K562 (cell line): Measurements from ENCODE around the gene ARID3A. TPM values are rescaled to one million over a fixed set of nuclear protein-coding genes. Genes with fewer than 3 reads are reported as not detected.

Experiments
- BRF2 ChIP-seq: IDR thresholded peaks from 3 replicates; pipeline ENCODE4 v1.6.1; 2011; ENCODE audit warnings: borderline replicate concordance, mild to moderate bottlenecking; ENCODE audit not compliant: insufficient read length, insufficient read depth
- CBFA2T3 ChIP-seq: fragments of 450-650 bp; IDR thresholded peaks from 2 replicates; pipeline ENCODE4 v1.6.1; 2017
- CBX8 ChIP-seq: fragments of 200-600 bp; sonication (generic); IDR thresholded peaks from 2 replicates; pipeline ENCODE4 v1.6.1; 2012; ENCODE audit warnings: borderline replicate concordance, mixed run types, low read depth, mild to moderate bottlenecking, moderate library complexity, mixed read lengths, low read length, control low read depth, inconsistent platforms; ENCODE audit not compliant: poor library complexity, severe bottlenecking; ENCODE audit errors: extremely low read depth
- CREBBP ChIP-seq: IDR thresholded peaks from one replicate; pipeline ENCODE4 v1.6.1; 2012; ENCODE audit warnings: low read depth, mild to moderate bottlenecking, control low read depth, inconsistent platforms, low read length
- CTBP1 ChIP-seq: fragments of 450-650 bp; IDR thresholded peaks from 2 replicates; pipeline ENCODE4 v1.6.1; 2016; ENCODE audit warnings: borderline replicate concordance
- EWSR1 ChIP-seq: fragments of 450-650 bp; IDR thresholded peaks from 2 replicates; pipeline ENCODE4 v1.6.1; 2018; ENCODE audit warnings: borderline replicate concordance, mild to moderate bottlenecking, low read depth, moderate library complexity; ENCODE audit not compliant: partially characterized antibody
- FOXJ3 ChIP-seq: sonication (generic); formaldehyde crosslinking; IDR thresholded peaks from 2 replicates; pipeline ENCODE4 v1.4.0; 2020; ENCODE audit warnings: mild to moderate bottlenecking, missing genetic modification reagents
- HMGN3 ChIP-seq: IDR thresholded peaks from 2 replicates; pipeline ENCODE4 v1.6.1; 2011; ENCODE audit warnings: borderline replicate concordance, low read depth, mild to moderate bottlenecking, mixed read lengths, low read length; ENCODE audit not compliant: insufficient read length; ENCODE audit errors: extremely low read depth
- HNRNPH1 ChIP-seq: fragments of 200-400 bp; formaldehyde crosslinking; optimal IDR thresholded peaks from 2 replicates; pipeline ENCODE3; 2017; ENCODE audit warnings: low read depth, mild to moderate bottlenecking, low read length, moderate library complexity
- KAT8 ChIP-seq: fragments of 450-650 bp; IDR thresholded peaks from 2 replicates; pipeline ENCODE4 v1.6.1; 2016; ENCODE audit warnings: low read depth, mild to moderate bottlenecking
- MCM2 ChIP-seq: fragments of 450-650 bp; IDR thresholded peaks from 2 replicates; pipeline ENCODE4 v1.6.1; 2017; ENCODE audit warnings: low read depth, mild to moderate bottlenecking
- NELFE ChIP-seq: IDR thresholded peaks from 2 replicates; pipeline ENCODE4 v1.6.1; 2011; ENCODE audit warnings: mild to moderate bottlenecking; ENCODE audit not compliant: insufficient read depth, insufficient read length
- NFIX ChIP-seq: fragments of 250-450 bp; sonication (Bioruptor Pico); IDR thresholded peaks from 2 replicates; pipeline ENCODE4 v1.4.0; 2020; ENCODE audit warnings: low read depth, mild to moderate bottlenecking, moderate library complexity
- PHF8 ChIP-seq: fragments of 200-600 bp; sonication (generic); IDR thresholded peaks from 2 replicates; pipeline ENCODE4 v1.6.1; 2012; ENCODE audit warnings: mixed run types, mild to moderate bottlenecking, inconsistent platforms, low read length, moderate library complexity, borderline replicate concordance
- RFX7 ChIP-seq: fragments of 250-450 bp; sonication (Bioruptor Pico); IDR thresholded peaks from 2 replicates; pipeline ENCODE4 v1.5.1; 2021; ENCODE audit warnings: mild to moderate bottlenecking
- SMAD2 ChIP-seq: fragments of 150-350 bp; IDR thresholded peaks from 2 replicates; pipeline ENCODE4 v1.6.1; 2014; ENCODE audit warnings: low read depth, mild to moderate bottlenecking, low read length
- TSC22D4 ChIP-seq: fragments of 450-650 bp; IDR thresholded peaks from 2 replicates; pipeline ENCODE4 v1.6.1; 2016; ENCODE audit warnings: missing genetic modification characterization, missing biosample characterization, control low read depth
- ZNF318 ChIP-seq, 2 experiments: fragments of 450-650 bp; IDR thresholded peaks; 2 replicates each; pipeline ENCODE4 v1.6.1; 2016; ENCODE audit warnings: mild to moderate bottlenecking in 2 of 2, borderline replicate concordance in 1 of 2, low read depth in 1 of 2, moderate library complexity in 1 of 2
- ZNF57 ChIP-seq: fragments of 450-650 bp; formaldehyde crosslinking; IDR thresholded peaks from 2 replicates; pipeline ENCODE4 v1.4.0; 2020; ENCODE audit warnings: mild to moderate bottlenecking, moderate library complexity
- ZNF695 ChIP-seq: fragments of 450-650 bp; formaldehyde crosslinking; IDR thresholded peaks from 2 replicates; pipeline ENCODE4 v1.4.0; 2020; ENCODE audit warnings: mild to moderate bottlenecking, moderate library complexity
- polyA plus RNA-seq, 8 experiments: library from polyadenylated mRNA; depleted of rRNA in 4 of 8; stranded (reverse) in 5 of 8; unstranded in 3 of 8; fragments of >200 nt; fragmentation: Nextera tagmentation in 2 of 8; fragmentation: Illumina TruSeq in 1 of 8; extraction: Ambion mirVana in 2 of 8; extraction: Trizol in 1 of 8; gene quantifications; 2 replicates each; pipeline versions ENCODE4 v1.2.1 to v1.2.3, GENCODE V29; 2011 to 2014; ENCODE audit warnings: inconsistent platforms in 1 of 8, missing spikeins in 1 of 8
- total RNA-seq, 7 experiments: library from RNA; depleted of rRNA in 6 of 7; stranded (reverse); fragments of >200 nt in 6 of 7; fragmentation: Illumina TruSeq in 2 of 7; extraction: Trizol in 2 of 7; gene quantifications; 2 replicates each; pipeline versions ENCODE4 v1.2.1 to v1.2.3, GENCODE V29; 2011 to 2021; ENCODE audit warnings: low replicate concordance in 1 of 7

ARID3A gene
- total and polyA plus RNA-seq, 9 of the 15 experiments (the other 6 are each of a cell fraction or from before 2014, with no cell fraction given): 1.4 to 118 (median 31.2) TPM

- no peak for TF ChIP-seq BRF2
- TF ChIP-seq HMGN3: no peak
- no peak for TF ChIP-seq NFIX
- TF ChIP-seq CBX8: no peak
- TF ChIP-seq SMAD2: no peak
- no peak for TF ChIP-seq ZNF57 (CRISPR knock-in tag)
- TF ChIP-seq FOXJ3 (CRISPR knock-in tag): no peak
- no peak for TF ChIP-seq MCM2
- no peak for TF ChIP-seq NELFE
- no peak for TF ChIP-seq CBFA2T3
- TF ChIP-seq EWSR1: no peak
- TF ChIP-seq PHF8: peak; percentile 53; the same call in 1 of the 2 replicates
- TF ChIP-seq CTBP1: no peak
- TF ChIP-seq HNRNPH1: no peak
- TF ChIP-seq KAT8: no peak
- no peak for TF ChIP-seq RFX7
- no peak for TF ChIP-seq ZNF695 (CRISPR knock-in tag)
- no peak for TF ChIP-seq CREBBP
- TF ChIP-seq ZNF318 (IDR thresholded peaks at IDR 0.05; ENCODE audit: borderline replicate concordance in 1 of 2, low read depth in 1 of 2): no peak
- no peak for TF ChIP-seq TSC22D4 (tag)
These were observed 12.6 kb upstream of the ARID3A start, which contains the start of gene R3HDM4 (continued) for GRCh38 chr19:913080-913748.
